Fibroblast of lung (primary cell): ENCODE results near the gene SPEF2.

ENCODE experiments used
- EZH2 ChIP-seq: IDR thresholded peaks from 2 replicates; pipeline ENCODE4 v1.5.1; 2012; ENCODE audit warnings: low read length, control low read depth, mild to moderate bottlenecking; ENCODE audit errors: missing control alignments
- TF ChIP-seq, protein P1 (sequence below), 2 donors: IDR thresholded peaks in 1 of 2; conservative IDR thresholded peaks in 1 of 2; 1 replicate in 1 of 2; 2 replicates in 1 of 2; pipeline ENCODE4 v1.5.1; 2011 to 2012; ENCODE audit warnings: low read length in 2 of 2, control low read depth in 1 of 2, inconsistent platforms in 1 of 2, low read depth in 1 of 2, mild to moderate bottlenecking in 1 of 2

DNA sequence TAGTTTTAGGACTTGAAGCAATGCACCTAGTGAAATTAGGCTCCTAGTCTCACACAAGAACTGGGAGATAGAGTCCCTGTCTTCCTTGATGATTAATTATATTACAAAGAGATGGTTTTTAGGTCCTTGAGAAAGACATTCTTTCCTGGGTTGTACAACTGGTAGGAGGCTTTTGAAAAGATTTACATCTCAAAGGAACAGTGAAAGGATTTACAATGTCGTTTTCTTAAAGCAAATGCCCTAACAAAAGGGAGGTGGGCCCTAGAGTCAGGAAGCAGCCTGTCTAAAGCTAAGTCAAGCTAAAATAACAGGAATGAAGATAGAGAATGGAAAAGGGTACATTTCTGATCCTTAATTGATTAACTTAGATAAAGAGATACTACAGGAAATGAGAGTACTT, 136.8 kb downstream of the SPEF2 start:
- TF ChIP-seq, protein P1, sequence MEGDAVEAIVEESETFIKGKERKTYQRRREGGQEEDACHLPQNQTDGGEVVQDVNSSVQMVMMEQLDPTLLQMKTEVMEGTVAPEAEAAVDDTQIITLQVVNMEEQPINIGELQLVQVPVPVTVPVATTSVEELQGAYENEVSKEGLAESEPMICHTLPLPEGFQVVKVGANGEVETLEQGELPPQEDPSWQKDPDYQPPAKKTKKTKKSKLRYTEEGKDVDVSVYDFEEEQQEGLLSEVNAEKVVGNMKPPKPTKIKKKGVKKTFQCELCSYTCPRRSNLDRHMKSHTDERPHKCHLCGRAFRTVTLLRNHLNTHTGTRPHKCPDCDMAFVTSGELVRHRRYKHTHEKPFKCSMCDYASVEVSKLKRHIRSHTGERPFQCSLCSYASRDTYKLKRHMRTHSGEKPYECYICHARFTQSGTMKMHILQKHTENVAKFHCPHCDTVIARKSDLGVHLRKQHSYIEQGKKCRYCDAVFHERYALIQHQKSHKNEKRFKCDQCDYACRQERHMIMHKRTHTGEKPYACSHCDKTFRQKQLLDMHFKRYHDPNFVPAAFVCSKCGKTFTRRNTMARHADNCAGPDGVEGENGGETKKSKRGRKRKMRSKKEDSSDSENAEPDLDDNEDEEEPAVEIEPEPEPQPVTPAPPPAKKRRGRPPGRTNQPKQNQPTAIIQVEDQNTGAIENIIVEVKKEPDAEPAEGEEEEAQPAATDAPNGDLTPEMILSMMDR (conservative IDR thresholded peaks at IDR 0.05 in 1 of 2, IDR thresholded peaks at IDR 0.05 in 1 of 2; ENCODE audit: low read depth in 1 of 2, low read length in 2 of 2), result no peak
- no peak for TF ChIP-seq EZH2
